Neural crest cell (in vitro differentiated cells): ENCODE measurements around the gene MRPL44. TPM values are rescaled to one million over a fixed set of nuclear protein-coding genes. Genes with fewer than 3 reads are reported as not detected.

Experiments used
- DNase-seq: peaks from one replicate; pipeline ENCODE4 v3.0.0; 2021; ENCODE audit warnings: low read depth, mixed read lengths, low spot score
- H3K27ac Mint-ChIP-seq: one replicate; pipeline ENCODE4 v1.8.0; 2021; ENCODE audit warnings: mild to moderate bottlenecking, mixed read lengths; ENCODE audit not compliant: unreplicated experiment
- H3K27me3 Mint-ChIP-seq: 2 replicates; pipeline ENCODE4 v1.8.0; 2021; ENCODE audit warnings: low read depth, mild to moderate bottlenecking, mixed read lengths
- H3K36me3 Mint-ChIP-seq: 2 replicates; pipeline ENCODE4 v1.8.0; 2021; ENCODE audit warnings: low read depth, mild to moderate bottlenecking, mixed read lengths
- H3K4me1 Mint-ChIP-seq: 2 replicates; pipeline ENCODE4 v1.8.0; 2021; ENCODE audit warnings: mixed read lengths
- H3K4me3 Mint-ChIP-seq: one replicate; pipeline ENCODE4 v1.8.0; 2021; ENCODE audit warnings: mild to moderate bottlenecking, mixed read lengths
- H3K9me3 Mint-ChIP-seq: 2 replicates; pipeline ENCODE4 v1.8.0; 2021; ENCODE audit warnings: mixed read lengths
- CTCF ChIP-seq: fragments of 200-600 bp; sonication (generic); conservative IDR thresholded peaks from 2 replicates; pipeline ENCODE4 v1.5.0; 2021; ENCODE audit warnings: antibody characterized with exemption, mild to moderate bottlenecking
- total RNA-seq: library from RNA; stranded (reverse); gene quantifications from 2 replicates; pipeline ENCODE4 v1.2.1, GENCODE V29; 2021

MRPL44 gene
- total RNA-seq, 1 donor from 2014 or later = 33.4 TPM

GRCh38 chr2:223916181-223916920 lies 40.9 kb upstream of the MRPL44 start:
- no peak for DNase-seq
- no peaks in the 10 kb centered on the region for H3K9me3 Mint-ChIP-seq
- H3K4me3 Mint-ChIP-seq = no peak overlapping the region
- H3K27me3 Mint-ChIP-seq = no peaks in the 10 kb centered on the region
- H3K4me1 Mint-ChIP-seq = no peaks in the 10 kb centered on the region
- H3K36me3 Mint-ChIP-seq = peaks cover 13% of the 10 kb centered on the region
- no peak for TF ChIP-seq CTCF
- H3K27ac Mint-ChIP-seq = no peak overlapping the region

GRCh38 chr2:223918671-223919134 lies 38.6 kb upstream of the MRPL44 start:
- Mint-ChIP-seq H3K4me1 (no peaks in the 10 kb centered on the region), H3K27ac (no peak overlapping the region), H3K4me3 (no peak overlapping the region), H3K27me3 (no peaks in the 10 kb centered on the region), H3K9me3 (no peaks in the 10 kb centered on the region), H3K36me3 (peaks cover 18% of the 10 kb centered on the region)
- no peak for DNase-seq
- TF ChIP-seq CTCF = no peak

GRCh38 chr2:223920109-223920508 lies 37.2 kb upstream of the MRPL44 start:
- H3K27ac Mint-ChIP-seq = no peak overlapping the region
- no peak for DNase-seq
- H3K4me3 Mint-ChIP-seq = no peak overlapping the region
- H3K9me3 Mint-ChIP-seq = peaks cover 4% of the 10 kb centered on the region
- H3K36me3 Mint-ChIP-seq = peaks cover 22% of the 10 kb centered on the region
- H3K27me3 Mint-ChIP-seq = no peaks in the 10 kb centered on the region
- no peaks in the 10 kb centered on the region for H3K4me1 Mint-ChIP-seq
- no peak for TF ChIP-seq CTCF

- H3K9me3 Mint-ChIP-seq = peaks cover 8% of the 10 kb centered on the region
- no peak for TF ChIP-seq CTCF
- no peak overlapping the region for H3K27ac Mint-ChIP-seq
- H3K27me3 Mint-ChIP-seq = no peaks in the 10 kb centered on the region
- no peaks in the 10 kb centered on the region for H3K4me1 Mint-ChIP-seq
- no peak overlapping the region for H3K4me3 Mint-ChIP-seq
- DNase-seq = no peak
- H3K36me3 Mint-ChIP-seq = peaks cover 28% of the 10 kb centered on the region
Measured at GRCh38 chr2:223921204-223921603, 36.1 kb upstream of the MRPL44 start.

- Mint-ChIP-seq H3K9me3 (peaks cover 8% of the 10 kb centered on the region), H3K4me3 (no peak overlapping the region), H3K27ac (no peak overlapping the region), H3K36me3 (peaks cover 27% of the 10 kb centered on the region), H3K4me1 (no peaks in the 10 kb centered on the region), H3K27me3 (no peaks in the 10 kb centered on the region)
- DNase-seq = no peak
- TF ChIP-seq CTCF = no peak
Measured at GRCh38 chr2:223922308-223922707, 35.0 kb upstream of the MRPL44 start.
